Ascending aorta (tissue), 2 donors: ENCODE measurements around the gene RIMKLA. TPM values are rescaled to one million over a fixed set of nuclear protein-coding genes. Genes with fewer than 3 reads are reported as not detected.

Source experiments
- DNase-seq, 2 donors: peaks; one replicate each; pipeline ENCODE4 v3.0.0-alpha.2; 2019; ENCODE audit warnings: low spot score in 2 of 2
- H3K27ac ChIP-seq, 2 donors: fragments of 200-600 bp; sonication (generic); one replicate each; pipeline ENCODE4 v1.5.1; 2016 to 2017; ENCODE audit warnings: mild to moderate bottlenecking in 1 of 2
- H3K27me3 ChIP-seq: fragments of 200-600 bp; sonication (generic); one replicate; pipeline ENCODE4 v1.5.1; 2017
- H3K36me3 ChIP-seq, 2 donors: fragments of 200-600 bp; sonication (generic); one replicate each; pipeline ENCODE4 v1.5.1; 2016
- H3K4me1 ChIP-seq, 2 donors: fragments of 200-600 bp; sonication (generic); one replicate each; pipeline ENCODE4 v1.5.1; 2016 to 2017; ENCODE audit warnings: mild to moderate bottlenecking in 1 of 2
- H3K4me3 ChIP-seq, 2 donors: fragments of 200-600 bp; sonication (generic); one replicate each; pipeline ENCODE4 v1.5.1; 2016 to 2017; ENCODE audit warnings: mild to moderate bottlenecking in 1 of 2
- H3K9me3 ChIP-seq, 2 donors: fragments of 200-600 bp; sonication (generic); one replicate each; pipeline ENCODE4 v1.5.1; 2016
- CTCF ChIP-seq, 3 experiments: fragments of 200-600 bp in 2 of 3; fragments of 450-650 bp in 1 of 3; sonication (generic) in 2 of 3; IDR thresholded peaks; one replicate each; pipeline ENCODE4 v1.5.1; 2016 to 2019; ENCODE audit warnings: antibody characterized with exemption in 3 of 3, mild to moderate bottlenecking in 1 of 3, moderate library complexity in 1 of 3
- intact Hi-C: fragments of 100-400 bp; cut with DNase I; formaldehyde crosslinking; loops from one replicate; pipeline ENCODE4 v1.15.1; 2023
- total RNA-seq: library from RNA; depleted of rRNA; stranded (reverse); fragments of >200 nt; gene quantifications from one replicate; pipeline ENCODE4 v1.1.0, GENCODE V29; 2016

RIMKLA gene
- total RNA-seq, 1 donor from 2014 or later = 2.7 TPM

GRCh38 chr1:42418516-42418915, 37.9 kb downstream of the RIMKLA start:
- Histone ChIP-seq H3K27me3 (no peaks in the 10 kb centered on the region), H3K36me3 (no peaks in the 10 kb centered on the region), H3K4me1 (no peaks in the 10 kb centered on the region), H3K4me3 (no peak overlapping the region), H3K27ac (no peak overlapping the region), H3K9me3 (no peaks in the 10 kb centered on the region)
- TF ChIP-seq CTCF (IDR thresholded peaks at IDR 0.05) = no peak
- DNase-seq = no peak
- intact Hi-C loops = no loop called here

- no peak for DNase-seq
- H3K4me3 ChIP-seq = no peak overlapping the region
Measured at GRCh38 chr1:42419126-42419821, 38.7 kb downstream of the RIMKLA start.

GRCh38 chr1:42420121-42420520, 39.5 kb downstream of the RIMKLA start:
- intact Hi-C loops = no loop called here

More at GRCh38 chr1:42419126-42419821, 38.7 kb downstream of the RIMKLA start:
- intact Hi-C loops = no loop called here
- Histone ChIP-seq H3K4me1 (no peaks in the 10 kb centered on the region), H3K9me3 (no peaks in the 10 kb centered on the region), H3K36me3 (no peaks in the 10 kb centered on the region), H3K27me3 (no peaks in the 10 kb centered on the region), H3K27ac (no peak overlapping the region)
- TF ChIP-seq CTCF (IDR thresholded peaks at IDR 0.05) = no peak

GRCh38 chr1:42420911-42421585, 40.5 kb downstream of the RIMKLA start:
- TF ChIP-seq CTCF (IDR thresholded peaks at IDR 0.05) = no peak
- Histone ChIP-seq H3K9me3 (no peaks in the 10 kb centered on the region), H3K27me3 (no peaks in the 10 kb centered on the region), H3K4me3 (no peak overlapping the region), H3K4me1 (no peaks in the 10 kb centered on the region), H3K27ac (no peak overlapping the region), H3K36me3 (no peaks in the 10 kb centered on the region)
- no peak for DNase-seq
- intact Hi-C loops = no loop called here

More at GRCh38 chr1:42420121-42420520, 39.5 kb downstream of the RIMKLA start:
- no peak for TF ChIP-seq CTCF (IDR thresholded peaks at IDR 0.05)
- Histone ChIP-seq H3K27ac (no peak overlapping the region), H3K36me3 (no peaks in the 10 kb centered on the region), H3K27me3 (no peaks in the 10 kb centered on the region), H3K4me3 (no peak overlapping the region), H3K4me1 (no peaks in the 10 kb centered on the region), H3K9me3 (no peaks in the 10 kb centered on the region)
- no peak for DNase-seq

DNA sequence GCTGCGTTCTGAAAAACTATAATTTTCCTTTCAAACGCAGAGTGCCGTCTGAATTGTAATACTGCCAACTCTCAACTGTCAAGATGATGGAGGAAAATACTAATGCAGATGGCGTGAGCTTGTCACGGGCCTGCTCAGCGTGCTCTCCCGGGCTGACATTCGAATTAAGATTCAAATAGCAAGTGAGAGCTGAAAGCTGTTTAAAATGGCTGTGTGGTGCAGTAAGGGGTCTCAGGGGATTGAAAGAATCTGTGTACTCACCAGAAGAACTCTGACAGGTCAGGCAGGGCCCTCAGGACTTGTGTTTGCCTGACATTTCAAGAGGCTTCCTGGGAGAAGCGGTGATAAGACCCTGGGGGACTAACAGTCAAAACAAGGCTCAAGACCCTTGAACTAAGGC, 42.1 kb downstream of the RIMKLA start:
- intact Hi-C loops = no loop called here
- Histone ChIP-seq H3K27ac (no peak overlapping the region), H3K9me3 (no peaks in the 10 kb centered on the region), H3K36me3 (no peaks in the 10 kb centered on the region), H3K4me3 (no peak overlapping the region), H3K4me1 (no peaks in the 10 kb centered on the region), H3K27me3 (no peaks in the 10 kb centered on the region)
- DNase-seq = no peak
- TF ChIP-seq CTCF (IDR thresholded peaks at IDR 0.05) = no peak
